ENCODE results near the gene SRP9. TPM values are rescaled to one million over a fixed set of nuclear protein-coding genes. Genes with fewer than 3 reads are reported as not detected.
"Not testable (repeated sequence)": the region's sequence is repeated elsewhere in the genome, so short reads cannot be mapped to it uniquely, and the experiment has no call there.

The SRP9 gene
- total and polyA plus RNA-seq, 3 donors from 2014 or later: 134 to 249 (median 159) TPM

DNA sequence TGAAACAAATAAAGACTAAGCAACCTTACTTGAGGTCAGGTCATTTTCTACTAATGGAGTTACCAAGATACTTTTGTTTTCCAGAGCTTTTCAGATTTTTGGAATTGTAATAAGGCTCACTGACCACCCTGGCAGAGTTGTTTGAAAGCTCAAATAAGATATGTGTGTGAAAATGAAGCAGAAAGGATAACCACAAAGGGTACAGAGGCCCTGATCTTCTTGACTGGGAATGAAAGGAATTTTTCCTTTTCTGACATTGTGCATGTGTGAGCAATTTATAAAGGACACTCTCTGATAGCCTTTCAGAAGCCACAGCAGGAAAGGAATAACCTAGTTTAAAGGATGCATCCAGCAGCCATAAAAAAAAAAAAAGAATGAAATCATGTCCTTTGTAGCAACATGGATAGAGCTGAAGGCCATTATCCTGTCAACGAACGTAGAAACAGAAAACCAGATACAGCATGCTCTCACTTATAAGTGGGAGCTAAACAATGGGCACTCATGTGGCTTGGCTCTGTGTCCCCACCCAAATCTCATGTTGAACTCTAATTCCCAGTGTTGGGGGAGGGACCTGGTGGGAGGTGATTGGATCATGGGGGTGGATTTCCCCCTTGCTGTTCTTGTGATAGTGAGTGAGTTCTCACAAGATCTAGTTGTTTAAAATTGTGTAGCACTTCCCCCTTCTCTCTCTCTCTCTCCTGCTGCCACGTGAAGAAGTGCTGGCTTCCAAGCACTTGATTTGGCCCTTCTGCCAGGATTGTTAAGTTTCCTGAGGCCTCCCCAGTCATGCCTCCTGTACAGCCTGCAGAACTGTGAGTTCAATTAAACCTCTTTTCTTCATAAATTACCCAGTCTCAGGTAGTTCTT is 3.1 kb upstream of the SRP9 start:
- peak overlapping the region in 1 of 2 donors; percentile 5 for H3K27ac ChIP-seq
- no peak overlapping the region for H3K4me3 ChIP-seq
- H3K4me1 ChIP-seq: peaks cover 45% of the 10 kb centered on the region
- intact Hi-C loops (cut with DNase I; ENCODE audit: low total_unique reads): loop anchor here (5.0 to 10.0 kb wide), 4 partner anchors 63 to 297 kb away; partner anchors contain the start of gene ENAH
- DNase-seq: no peak
- no peaks in the 10 kb centered on the region for H3K27me3 ChIP-seq
- no peaks in the 10 kb centered on the region for H3K36me3 ChIP-seq (ENCODE audit: low read depth, missing control alignments)
- no peaks in the 10 kb centered on the region for H3K9me3 ChIP-seq
- no peak for TF ChIP-seq POLR2A (IDR thresholded peaks at IDR 0.05)
- TF ChIP-seq, protein P1, sequence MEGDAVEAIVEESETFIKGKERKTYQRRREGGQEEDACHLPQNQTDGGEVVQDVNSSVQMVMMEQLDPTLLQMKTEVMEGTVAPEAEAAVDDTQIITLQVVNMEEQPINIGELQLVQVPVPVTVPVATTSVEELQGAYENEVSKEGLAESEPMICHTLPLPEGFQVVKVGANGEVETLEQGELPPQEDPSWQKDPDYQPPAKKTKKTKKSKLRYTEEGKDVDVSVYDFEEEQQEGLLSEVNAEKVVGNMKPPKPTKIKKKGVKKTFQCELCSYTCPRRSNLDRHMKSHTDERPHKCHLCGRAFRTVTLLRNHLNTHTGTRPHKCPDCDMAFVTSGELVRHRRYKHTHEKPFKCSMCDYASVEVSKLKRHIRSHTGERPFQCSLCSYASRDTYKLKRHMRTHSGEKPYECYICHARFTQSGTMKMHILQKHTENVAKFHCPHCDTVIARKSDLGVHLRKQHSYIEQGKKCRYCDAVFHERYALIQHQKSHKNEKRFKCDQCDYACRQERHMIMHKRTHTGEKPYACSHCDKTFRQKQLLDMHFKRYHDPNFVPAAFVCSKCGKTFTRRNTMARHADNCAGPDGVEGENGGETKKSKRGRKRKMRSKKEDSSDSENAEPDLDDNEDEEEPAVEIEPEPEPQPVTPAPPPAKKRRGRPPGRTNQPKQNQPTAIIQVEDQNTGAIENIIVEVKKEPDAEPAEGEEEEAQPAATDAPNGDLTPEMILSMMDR (IDR thresholded peaks at IDR 0.05): no peak
- 32 to 51% methylated on average over 3 of the region's 3 CpGs for WGBS, 2 donors

GRCh38 chr1:225776294-225776693 is 1.3 kb upstream of the SRP9 start:
- no peaks in the 10 kb centered on the region for H3K36me3 ChIP-seq (ENCODE audit: low read depth, missing control alignments)
- H3K4me3 ChIP-seq: no peak overlapping the region
- peaks cover 36% of the 10 kb centered on the region for H3K4me1 ChIP-seq
- no peaks in the 10 kb centered on the region for H3K27me3 ChIP-seq
- DNase-seq: no peak
- TF ChIP-seq, protein P1 (IDR thresholded peaks at IDR 0.05): no peak
- no peak for TF ChIP-seq POLR2A (IDR thresholded peaks at IDR 0.05)
- H3K27ac ChIP-seq: no peak overlapping the region
- 74 to 77% methylated on average over 4 of the region's 4 CpGs for WGBS, 2 donors
- no peaks in the 10 kb centered on the region for H3K9me3 ChIP-seq
- intact Hi-C loops (cut with DNase I; ENCODE audit: low total_unique reads): loop anchor here (5.0 to 10.0 kb wide), 3 partner anchors 61 to 199 kb away; partner anchors contain the start of gene ENAH

DNA sequence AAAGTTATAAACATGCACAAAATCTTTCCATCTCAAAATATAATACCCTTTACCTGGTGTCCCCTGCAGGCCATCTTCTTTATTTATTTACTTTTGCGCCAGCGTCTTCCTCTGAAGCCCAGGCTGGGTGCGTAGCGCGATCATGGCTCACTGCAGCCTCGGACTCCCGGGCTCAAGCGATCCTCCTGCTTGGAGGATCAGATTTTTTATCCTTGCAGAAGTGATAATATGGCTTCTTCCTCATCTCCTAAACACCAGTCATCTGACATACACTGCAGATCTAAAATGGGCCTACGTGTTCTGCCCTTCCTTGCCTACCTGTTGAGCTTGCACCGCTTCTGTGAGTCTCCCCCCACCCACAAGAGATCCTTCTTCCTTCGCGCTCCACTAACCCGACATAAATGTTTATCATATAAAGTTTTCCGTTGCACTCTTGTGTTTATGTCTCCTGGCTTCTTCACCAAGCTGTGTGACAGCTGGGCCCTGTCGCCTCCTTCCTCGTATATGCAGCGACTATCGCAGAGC is 506 bp upstream of the SRP9 start:
- intact Hi-C loops (cut with DNase I; ENCODE audit: low total_unique reads): loop anchor here (5.0 to 10.0 kb wide), 3 partner anchors 60 to 198 kb away; partner anchors contain the start of gene ENAH
- DNase-seq: no peak
- Histone ChIP-seq H3K9me3 (no peaks in the 10 kb centered on the region), H3K27ac (peak overlapping the region; percentile 97 to 98), H3K36me3 (ENCODE audit: low read depth, missing control alignments) (no peaks in the 10 kb centered on the region), H3K27me3 (no peaks in the 10 kb centered on the region), H3K4me3 (peak overlapping the region; percentile 87 to 89), H3K4me1 (peaks cover 28% of the 10 kb centered on the region)
- no peak for TF ChIP-seq POLR2A (IDR thresholded peaks at IDR 0.05)
- TF ChIP-seq, protein P1 (IDR thresholded peaks at IDR 0.05): no peak
- 13 to 14% methylated on average over 18 of the region's 18 CpGs for WGBS, 2 donors

DNA sequence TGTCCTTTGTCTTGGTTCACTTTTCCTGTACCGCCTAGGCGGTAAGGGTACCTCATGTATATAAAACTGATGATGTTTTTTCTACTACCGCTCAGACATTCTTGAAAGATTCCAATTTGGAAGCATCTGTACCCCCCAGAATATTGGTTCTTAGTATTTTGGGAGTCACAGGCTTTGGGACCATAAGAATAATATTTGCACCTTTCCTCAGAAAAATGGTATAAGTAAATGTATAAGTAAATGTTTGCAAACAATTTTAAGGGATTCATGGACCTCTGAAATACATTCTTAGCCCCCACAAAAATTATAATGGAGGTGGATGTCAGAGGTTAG is 677 bp downstream of the SRP9 start:
- peak overlapping the region; percentile 97 to 98 for H3K27ac ChIP-seq
- no peaks in the 10 kb centered on the region for H3K27me3 ChIP-seq
- WGBS, 2 donors: 1% methylated on average over 3 of the region's 3 CpGs
- no peaks in the 10 kb centered on the region for H3K36me3 ChIP-seq (ENCODE audit: low read depth, missing control alignments)
- H3K9me3 ChIP-seq: no peaks in the 10 kb centered on the region
- TF ChIP-seq, protein P1 (IDR thresholded peaks at IDR 0.05): no peak
- TF ChIP-seq POLR2A (IDR thresholded peaks at IDR 0.05): no peak
- intact Hi-C loops (cut with DNase I; ENCODE audit: low total_unique reads): loop anchor here (5.0 to 10.0 kb wide), 3 partner anchors 59 to 196 kb away; partner anchors contain the start of gene ENAH
- H3K4me3 ChIP-seq: peak overlapping the region; percentile 87 to 89
- H3K4me1 ChIP-seq: peaks cover 19% of the 10 kb centered on the region
- DNase-seq: no peak

DNA sequence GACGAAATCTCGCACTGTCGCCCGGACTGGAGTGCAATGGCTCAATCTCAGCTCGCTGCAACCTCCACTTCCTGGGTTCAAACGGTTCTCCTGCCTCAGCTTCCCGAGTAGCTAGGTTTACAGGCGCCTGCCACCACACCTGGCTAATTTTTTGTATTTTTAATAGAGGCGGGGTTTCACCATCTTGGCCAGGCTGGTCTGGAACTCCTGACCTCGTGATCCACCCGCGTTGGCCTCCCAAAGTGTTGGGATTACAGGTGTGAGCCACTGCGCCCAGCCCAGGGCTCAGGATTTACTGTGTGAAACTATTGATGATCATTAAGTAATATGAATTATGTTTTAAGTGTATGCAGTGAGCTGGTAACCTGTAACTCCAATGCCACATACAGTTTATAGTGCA is 1.5 kb downstream of the SRP9 start:
- not testable (repeated sequence) for H3K36me3 ChIP-seq (ENCODE audit: low read depth, missing control alignments); H3K9me3 ChIP-seq; H3K27me3 ChIP-seq; DNase-seq
- Histone ChIP-seq H3K4me3 (peak overlapping the region; percentile 87 to 89), H3K4me1 (peaks cover 19% of the 10 kb centered on the region), H3K27ac (peak overlapping the region in 1 of 2 donors; percentile 97)
- 27 to 33% methylated on average over 13 of the region's 13 CpGs for WGBS, 2 donors
- intact Hi-C loops (cut with DNase I; ENCODE audit: low total_unique reads): loop anchor here (5.0 to 10.0 kb wide), 3 partner anchors 58 to 196 kb away; partner anchors contain the start of gene ENAH
